ENCODE measurements around the gene EXOG.

DNA sequence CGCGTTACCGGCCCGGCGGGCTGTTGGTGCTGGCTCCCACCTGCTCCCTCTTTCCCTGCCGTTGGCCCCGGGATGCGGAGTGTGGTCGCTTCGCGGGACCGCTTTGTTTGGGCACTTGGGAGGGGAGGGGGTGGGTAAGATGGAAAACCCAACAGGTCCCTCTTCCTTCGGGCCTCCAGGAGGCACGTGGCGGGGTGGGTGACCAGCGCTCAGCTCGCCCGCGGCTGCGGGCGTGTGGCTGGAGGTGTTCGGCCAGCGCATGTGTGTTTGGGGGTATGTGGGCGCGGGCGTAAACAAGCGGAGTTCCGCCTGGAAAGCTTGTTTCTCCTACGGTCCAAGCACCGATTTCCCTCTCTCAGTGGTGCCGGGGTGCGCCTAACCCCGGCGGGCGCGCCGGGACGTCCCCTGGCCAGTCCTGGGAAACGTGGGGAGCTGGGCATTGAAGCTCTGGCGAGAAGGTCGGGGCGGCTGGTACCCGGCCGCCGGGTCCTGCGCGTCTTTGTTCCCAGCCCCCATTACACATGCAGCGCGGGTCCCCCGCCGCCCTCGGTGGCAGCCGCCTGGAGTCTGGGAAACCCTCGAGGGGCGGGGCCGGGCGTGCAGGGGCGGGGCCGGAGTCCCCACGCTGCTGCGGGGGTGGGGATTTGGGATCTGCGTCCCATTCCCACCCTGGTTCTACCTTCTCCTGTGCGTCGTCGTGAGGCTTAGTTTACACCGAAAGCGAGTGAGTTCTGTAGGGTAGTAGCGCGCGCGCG, 41.1 kb upstream of the EXOG start:
- TF ChIP-seq, protein P1, sequence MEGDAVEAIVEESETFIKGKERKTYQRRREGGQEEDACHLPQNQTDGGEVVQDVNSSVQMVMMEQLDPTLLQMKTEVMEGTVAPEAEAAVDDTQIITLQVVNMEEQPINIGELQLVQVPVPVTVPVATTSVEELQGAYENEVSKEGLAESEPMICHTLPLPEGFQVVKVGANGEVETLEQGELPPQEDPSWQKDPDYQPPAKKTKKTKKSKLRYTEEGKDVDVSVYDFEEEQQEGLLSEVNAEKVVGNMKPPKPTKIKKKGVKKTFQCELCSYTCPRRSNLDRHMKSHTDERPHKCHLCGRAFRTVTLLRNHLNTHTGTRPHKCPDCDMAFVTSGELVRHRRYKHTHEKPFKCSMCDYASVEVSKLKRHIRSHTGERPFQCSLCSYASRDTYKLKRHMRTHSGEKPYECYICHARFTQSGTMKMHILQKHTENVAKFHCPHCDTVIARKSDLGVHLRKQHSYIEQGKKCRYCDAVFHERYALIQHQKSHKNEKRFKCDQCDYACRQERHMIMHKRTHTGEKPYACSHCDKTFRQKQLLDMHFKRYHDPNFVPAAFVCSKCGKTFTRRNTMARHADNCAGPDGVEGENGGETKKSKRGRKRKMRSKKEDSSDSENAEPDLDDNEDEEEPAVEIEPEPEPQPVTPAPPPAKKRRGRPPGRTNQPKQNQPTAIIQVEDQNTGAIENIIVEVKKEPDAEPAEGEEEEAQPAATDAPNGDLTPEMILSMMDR (IDR thresholded peaks at IDR 0.05) = no peak
- peak in 1 of 3 donors; percentile 86 for TF ChIP-seq POLR2A (IDR thresholded peaks at IDR 0.05)
